ENCODE results near the gene TRIM26.
"Not testable (repeated sequence)": the region's sequence is repeated elsewhere in the genome, so short reads cannot be mapped to it uniquely, and the experiment has no call there.

Gene TRIM26

GRCh38 chr6:30212865-30213666, at the start of gene TRIM26:
Gene TRIM26 (minus strand): TSS chr6:30213406. CDS start chr6:30199103, 14,303 bp downstream.
- peak; percentile 95 for DNase-seq

GRCh38 chr6:30260036-30260504, 46.9 kb upstream of the TRIM26 start:
- DNase-seq: no peak

- peak; percentile 46 for DNase-seq
Observed at GRCh38 chr6:30259140-30260035, 46.2 kb upstream of the TRIM26 start.

GRCh38 chr6:30258204-30258603, 45.0 kb upstream of the TRIM26 start:
- DNase-seq: no peak

GRCh38 chr6:30252417-30252816, 39.2 kb upstream of the TRIM26 start:
- DNase-seq: not testable (repeated sequence)

GRCh38 chr6:30244560-30244959, 31.4 kb upstream of the TRIM26 start:
- no peak for DNase-seq

- DNase-seq: no peak
Observed at GRCh38 chr6:30238178-30238795, 25.1 kb upstream of the TRIM26 start.

GRCh38 chr6:30234356-30234755, 21.1 kb upstream of the TRIM26 start:
- no peak for DNase-seq

- no peak for DNase-seq
Observed at GRCh38 chr6:30231067-30231466, 17.9 kb upstream of the TRIM26 start.

- no peak for DNase-seq
Observed at GRCh38 chr6:30227763-30228487, 14.7 kb upstream of the TRIM26 start.

- no peak for DNase-seq
Observed at GRCh38 chr6:30227242-30227722, 14.1 kb upstream of the TRIM26 start.

- no peak for DNase-seq
Observed at GRCh38 chr6:30223339-30223738, 10.1 kb upstream of the TRIM26 start.

GRCh38 chr6:30221956-30222355, 8.8 kb upstream of the TRIM26 start:
- not testable (repeated sequence) for DNase-seq

- not testable (repeated sequence) for DNase-seq
Observed at GRCh38 chr6:30221395-30221794, 8.2 kb upstream of the TRIM26 start.

GRCh38 chr6:30219244-30219643, 6.0 kb upstream of the TRIM26 start:
- DNase-seq: peak; percentile 79

GRCh38 chr6:30216096-30216495, 2.9 kb upstream of the TRIM26 start:
- no peak for DNase-seq

- DNase-seq: no peak
Observed at GRCh38 chr6:30214657-30214982, 1.4 kb upstream of the TRIM26 start.

- DNase-seq: peak; percentile 64
Observed at GRCh38 chr6:30213957-30214656, 901 bp upstream of the TRIM26 start.

- no peak for DNase-seq
Observed at GRCh38 chr6:30213667-30213956, 406 bp upstream of the TRIM26 start.

GRCh38 chr6:30211899-30212298, 1.3 kb downstream of the TRIM26 start:
- DNase-seq: no peak

- DNase-seq: no peak
Observed at GRCh38 chr6:30211306-30211705, 1.9 kb downstream of the TRIM26 start.
